Trophoblast cell (in vitro differentiated cells and primary cell): ENCODE measurements around the gene HMOX1.

Experiments used
- DNase-seq, 2 donors: peaks; one replicate each; pipeline ENCODE4 v3.0.0-alpha.2; 2016
- H2AFZ ChIP-seq: 2 replicates; pipeline ENCODE4 v1.6.1; 2013; ENCODE audit warnings: low read length, moderate library complexity, mild to moderate bottlenecking; ENCODE audit not compliant: insufficient read depth, poor library complexity
- H2AK5ac ChIP-seq: 2 replicates; pipeline ENCODE4 v1.6.1; 2013; ENCODE audit warnings: mild to moderate bottlenecking, low read length
- H2BK120ac ChIP-seq: 2 replicates; pipeline ENCODE4 v1.6.1; 2013; ENCODE audit warnings: low read length, mild to moderate bottlenecking, moderate library complexity; ENCODE audit not compliant: insufficient read depth, poor library complexity
- H2BK12ac ChIP-seq: 2 replicates; pipeline ENCODE4 v1.6.1; 2013; ENCODE audit warnings: mild to moderate bottlenecking, low read length, moderate library complexity
- H2BK5ac ChIP-seq: 2 replicates; pipeline ENCODE4 v1.6.1; 2013; ENCODE audit warnings: low read length, low read depth, moderate library complexity, mild to moderate bottlenecking; ENCODE audit not compliant: poor library complexity
- H3K14ac ChIP-seq: 2 replicates; pipeline ENCODE4 v1.6.1; 2013; ENCODE audit warnings: mild to moderate bottlenecking, low read length
- H3K18ac ChIP-seq: 2 replicates; pipeline ENCODE4 v1.6.1; 2013; ENCODE audit warnings: mild to moderate bottlenecking, low read length
- H3K23ac ChIP-seq: 2 replicates; pipeline ENCODE4 v1.6.1; 2013; ENCODE audit warnings: low read length
- H3K27ac ChIP-seq: 2 replicates; pipeline ENCODE4 v1.5.1; 2013; ENCODE audit warnings: low read depth, mild to moderate bottlenecking, inconsistent platforms, low read length, moderate library complexity
- H3K27me3 ChIP-seq: 2 replicates; pipeline ENCODE4 v1.6.1; 2013; ENCODE audit warnings: inconsistent platforms, mild to moderate bottlenecking, low read length, moderate library complexity; ENCODE audit not compliant: insufficient read depth
- H3K36me3 ChIP-seq, 2 experiments: 1 replicate in 1 of 2; 2 replicates in 1 of 2; pipeline ENCODE4 v1.6.1; 2013; ENCODE audit warnings: low read length in 2 of 2, mild to moderate bottlenecking in 2 of 2, moderate library complexity in 1 of 2; ENCODE audit not compliant: insufficient read depth in 2 of 2, control insufficient read depth in 1 of 2
- H3K4ac ChIP-seq: 2 replicates; pipeline ENCODE4 v1.6.1; 2013; ENCODE audit warnings: low read depth, mild to moderate bottlenecking, low read length, moderate library complexity
- H3K4me1 ChIP-seq, 2 experiments: 1 replicate in 1 of 2; 2 replicates in 1 of 2; pipeline ENCODE4 v1.6.1; 2013; ENCODE audit warnings: low read length in 2 of 2, mild to moderate bottlenecking in 2 of 2, moderate library complexity in 1 of 2; ENCODE audit not compliant: insufficient read depth in 2 of 2, control insufficient read depth in 1 of 2
- H3K4me2 ChIP-seq: 2 replicates; pipeline ENCODE4 v1.6.1; 2013; ENCODE audit warnings: inconsistent platforms, mild to moderate bottlenecking, low read length, moderate library complexity
- H3K4me3 ChIP-seq: 2 replicates; pipeline ENCODE4 v1.5.1; 2013; ENCODE audit warnings: mild to moderate bottlenecking, low read depth, low read length, inconsistent platforms
- H3K79me1 ChIP-seq: one replicate; pipeline ENCODE4 v1.6.1; 2013; ENCODE audit warnings: low read length
- H3K79me2 ChIP-seq: 2 replicates; pipeline ENCODE4 v1.6.1; 2013; ENCODE audit warnings: low read length, mild to moderate bottlenecking; ENCODE audit not compliant: control insufficient read depth, insufficient read depth, poor library complexity
- H3K9ac ChIP-seq: 2 replicates; pipeline ENCODE4 v1.6.1; 2013; ENCODE audit warnings: mild to moderate bottlenecking, low read length
- H3K9me3 ChIP-seq: 2 replicates; pipeline ENCODE4 v1.6.1; 2013; ENCODE audit warnings: low read depth, mild to moderate bottlenecking, control low read depth, inconsistent platforms, low read length; ENCODE audit not compliant: insufficient read depth
- H4K12ac ChIP-seq: 2 replicates; pipeline ENCODE4 v1.6.1; 2013; ENCODE audit warnings: low read depth, mild to moderate bottlenecking, low read length, moderate library complexity
- H4K8ac ChIP-seq: 2 replicates; pipeline ENCODE4 v1.6.1; 2013; ENCODE audit warnings: low read depth, mild to moderate bottlenecking, low read length, moderate library complexity
- H4K91ac ChIP-seq: one replicate; pipeline ENCODE4 v1.6.1; 2013; ENCODE audit warnings: low read depth, mild to moderate bottlenecking, low read length, moderate library complexity
- WGBS: extraction: QIAGEN DNeasy Blood & Tissue Kit; methylation state at CpG from one replicate; pipeline ENCODE4 v1.1.7; 2013; ENCODE audit warnings: missing lambda C conversion rate; ENCODE audit not compliant: insufficient read length, insufficient coverage; ENCODE audit errors: extremely low coverage; 5-methylcytosine and 5-hydroxymethylcytosine counted together

The HMOX1 gene

DNA sequence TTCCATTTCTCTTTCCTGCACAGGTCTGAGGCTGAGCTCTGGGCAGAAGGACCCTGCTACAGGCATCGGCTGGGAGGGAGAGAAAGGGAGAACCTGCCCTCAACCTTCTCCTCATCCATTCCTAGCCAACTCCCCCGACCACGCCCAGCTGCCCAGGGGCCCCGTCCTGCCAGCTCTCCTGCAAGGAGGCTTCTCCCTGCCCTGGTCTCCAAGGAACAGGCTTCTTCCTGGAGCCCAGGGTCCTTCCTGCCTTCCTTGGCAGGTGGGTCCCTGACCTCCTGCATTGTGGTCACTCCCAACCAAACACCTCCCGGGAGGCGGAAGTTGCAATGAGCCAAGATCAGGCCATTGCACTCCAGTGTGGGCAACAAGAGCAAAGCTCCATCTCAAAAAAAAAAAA lies 12.5 kb upstream of the HMOX1 start:
- Histone ChIP-seq H3K4me2 (no peak overlapping the region), H2BK12ac (no peak overlapping the region), H2BK5ac (no peak overlapping the region), H3K18ac (no peak overlapping the region), H4K91ac (no peak overlapping the region), H3K27ac (no peak overlapping the region), H4K12ac (no peak overlapping the region), H2BK120ac (no peak overlapping the region), H3K4me3 (no peak overlapping the region), H3K79me1 (peaks cover 7% of the 10 kb centered on the region), H3K9me3 (peaks cover 2% of the 10 kb centered on the region), H3K36me3 (no peaks in the 10 kb centered on the region), H2AK5ac (no peak overlapping the region), H3K9ac (no peak overlapping the region), H3K79me2 (peaks cover 4% of the 10 kb centered on the region), H3K23ac (no peak overlapping the region), H4K8ac (no peak overlapping the region), H3K14ac (no peak overlapping the region), H2AFZ (no peak overlapping the region), H3K4ac (no peak overlapping the region), H3K4me1 (peaks cover 3 to 8% of the 10 kb centered on the region in 2 experiments), H3K27me3 (no peaks in the 10 kb centered on the region)
- DNase-seq, result no peak
- no CpG with 5 or more reads among the region's 6 CpGs for WGBS

DNA sequence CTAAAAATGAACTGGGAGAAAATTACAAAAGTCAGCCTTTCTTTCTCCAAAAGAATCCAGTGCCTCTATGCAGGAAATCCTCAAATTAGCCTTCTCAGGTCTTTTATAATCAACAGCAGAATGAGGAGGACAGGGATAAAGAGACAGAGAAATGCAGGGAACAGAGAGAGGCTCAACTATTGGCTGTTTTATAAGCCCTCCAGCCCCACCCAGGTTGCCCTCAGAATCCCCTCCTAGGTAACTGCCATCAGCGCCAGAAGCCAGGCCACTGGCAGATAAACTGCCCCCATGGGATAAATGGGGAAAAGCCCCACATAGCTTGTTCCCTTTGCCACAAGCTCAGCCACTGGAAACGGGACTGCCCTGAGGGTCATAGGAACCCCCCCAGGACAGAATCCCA lies 10.9 kb upstream of the HMOX1 start:
- H3K23ac ChIP-seq, result no peak overlapping the region
- no peak overlapping the region for H4K91ac ChIP-seq
- peak overlapping the region; percentile 47 for H2AK5ac ChIP-seq
- H3K9me3 ChIP-seq, result peaks cover 2% of the 10 kb centered on the region
- H2AFZ ChIP-seq, result no peak overlapping the region
- H3K9ac ChIP-seq, result no peak overlapping the region
- H3K18ac ChIP-seq, result no peak overlapping the region
- H3K79me2 ChIP-seq, result peaks cover 4% of the 10 kb centered on the region
- peaks cover 7% of the 10 kb centered on the region for H3K79me1 ChIP-seq
- H2BK120ac ChIP-seq, result peak overlapping the region; percentile 54
- no peaks in the 10 kb centered on the region for H3K36me3 ChIP-seq
- H2BK12ac ChIP-seq, result no peak overlapping the region
- whole genome bisulfite sequencing, result no CpG with 5 or more reads among the region's 2 CpGs
- H3K27ac ChIP-seq, result no peak overlapping the region
- peak overlapping the region; percentile 32 for H2BK5ac ChIP-seq
- no peak overlapping the region for H4K8ac ChIP-seq
- H3K14ac ChIP-seq, result no peak overlapping the region
- no peak overlapping the region for H4K12ac ChIP-seq
- H3K4me2 ChIP-seq, result no peak overlapping the region
- peaks cover 3 to 8% of the 10 kb centered on the region in 2 experiments for H3K4me1 ChIP-seq
- DNase-seq, result no peak
- H3K4ac ChIP-seq, result no peak overlapping the region
- H3K4me3 ChIP-seq, result no peak overlapping the region
- H3K27me3 ChIP-seq, result no peaks in the 10 kb centered on the region

- no peak overlapping the region for H4K12ac ChIP-seq
- peaks cover 16 to 24% of the 10 kb centered on the region in 2 experiments for H3K4me1 ChIP-seq
- WGBS, result no CpG with 5 or more reads among the region's 6 CpGs
These were observed 7.1 kb upstream of the HMOX1 start for GRCh38 chr22:35373781-35374180.

GRCh38 chr22:35375031-35375430 lies 5.9 kb upstream of the HMOX1 start:
- H3K79me2 ChIP-seq, result peaks cover 6% of the 10 kb centered on the region
- no peak overlapping the region for H3K4me2 ChIP-seq
- H3K4me3 ChIP-seq, result no peak overlapping the region
- H3K9ac ChIP-seq, result no peak overlapping the region
- no peak overlapping the region for H4K8ac ChIP-seq
- no peak overlapping the region for H3K18ac ChIP-seq
- no peak overlapping the region for H3K23ac ChIP-seq
- no peak overlapping the region for H2BK120ac ChIP-seq
- no peak overlapping the region for H3K14ac ChIP-seq
- H3K4me1 ChIP-seq, result peaks cover 21 to 28% of the 10 kb centered on the region in 2 experiments
- no peak overlapping the region for H2AFZ ChIP-seq
- peak overlapping the region; percentile 39 for H2BK12ac ChIP-seq
- H3K27ac ChIP-seq, result no peak overlapping the region
- H3K9me3 ChIP-seq, result peaks cover 2% of the 10 kb centered on the region
- H4K91ac ChIP-seq, result no peak overlapping the region
- no peak for DNase-seq
- H3K4ac ChIP-seq, result no peak overlapping the region
- no peak overlapping the region for H2BK5ac ChIP-seq
- H3K79me1 ChIP-seq, result peaks cover 37% of the 10 kb centered on the region
- H4K12ac ChIP-seq, result no peak overlapping the region
- WGBS, result no CpG with 5 or more reads among the region's 3 CpGs
- no peaks in the 10 kb centered on the region for H3K36me3 ChIP-seq
- H2AK5ac ChIP-seq, result no peak overlapping the region
- H3K27me3 ChIP-seq, result no peaks in the 10 kb centered on the region

More at GRCh38 chr22:35373781-35374180, 7.1 kb upstream of the HMOX1 start:
- peaks cover 29% of the 10 kb centered on the region for H3K79me1 ChIP-seq
- H2AFZ ChIP-seq, result no peak overlapping the region
- H4K91ac ChIP-seq, result peak overlapping the region; percentile 49
- no peak overlapping the region for H2BK5ac ChIP-seq
- H3K36me3 ChIP-seq, result no peaks in the 10 kb centered on the region
- no peak overlapping the region for H3K23ac ChIP-seq
- no peak overlapping the region for H2AK5ac ChIP-seq
- H4K8ac ChIP-seq, result no peak overlapping the region
- H3K4me3 ChIP-seq, result no peak overlapping the region
- no peak overlapping the region for H3K14ac ChIP-seq
- no peak overlapping the region for H2BK120ac ChIP-seq
- no peak overlapping the region for H3K4ac ChIP-seq
- no peak for DNase-seq
- H3K4me2 ChIP-seq, result no peak overlapping the region
- no peak overlapping the region for H3K18ac ChIP-seq
- no peak overlapping the region for H2BK12ac ChIP-seq
- peaks cover 2% of the 10 kb centered on the region for H3K9me3 ChIP-seq
- no peak overlapping the region for H3K9ac ChIP-seq
- no peak overlapping the region for H3K27ac ChIP-seq
- no peaks in the 10 kb centered on the region for H3K27me3 ChIP-seq
- H3K79me2 ChIP-seq, result peaks cover 6% of the 10 kb centered on the region
